Ureter (tissue), 1 donor: ENCODE results near the gene ZFR2. TPM values are rescaled to one million over a fixed set of nuclear protein-coding genes. Genes with fewer than 3 reads are reported as not detected.
"Not testable (repeated sequence)": the region's sequence is repeated elsewhere in the genome, so short reads cannot be mapped to it uniquely, and the experiment has no call there.

Experiments used
- DNase-seq: peaks from one replicate; pipeline ENCODE4 v3.0.0-alpha.2; 2020; ENCODE audit warnings: low spot score
- total RNA-seq: library from RNA; stranded (reverse); gene quantifications from one replicate; pipeline ENCODE4 v1.2.4, GENCODE V29; 2023
- donor health status: DM: yes; HTN: yes; CAD: no.

ZFR2 gene
- total RNA-seq, 1 donor from 2014 or later, result 0.91 TPM

GRCh38 chr19:3874695-3875094, 5.9 kb upstream of the ZFR2 start:
- not testable (repeated sequence) for DNase-seq

- no peak for DNase-seq
Observed at GRCh38 chr19:3873151-3873550, 4.3 kb upstream of the ZFR2 start.

- DNase-seq, result no peak
Observed at GRCh38 chr19:3867971-3868769, 668 bp downstream of the ZFR2 start.

GRCh38 chr19:3866910-3867638, 1.8 kb downstream of the ZFR2 start:
- no peak for DNase-seq

GRCh38 chr19:3863648-3864047, 5.2 kb downstream of the ZFR2 start:
- DNase-seq, result no peak

- no peak for DNase-seq
Observed at GRCh38 chr19:3862826-3863500, 5.9 kb downstream of the ZFR2 start.

- no peak for DNase-seq
Observed at GRCh38 chr19:3860499-3860898, 8.3 kb downstream of the ZFR2 start.

GRCh38 chr19:3857449-3858003, 11.3 kb downstream of the ZFR2 start:
- no peak for DNase-seq

- DNase-seq, result no peak
Observed at GRCh38 chr19:3855320-3855719, 13.5 kb downstream of the ZFR2 start.

GRCh38 chr19:3852614-3853254, 16.1 kb downstream of the ZFR2 start:
- no peak for DNase-seq

GRCh38 chr19:3852177-3852511, 16.7 kb downstream of the ZFR2 start:
- DNase-seq, result no peak

- DNase-seq, result no peak
Observed at GRCh38 chr19:3851254-3852176, 17.3 kb downstream of the ZFR2 start.

GRCh38 chr19:3850320-3850972, 18.4 kb downstream of the ZFR2 start:
- DNase-seq, result no peak

- no peak for DNase-seq
Observed at GRCh38 chr19:3849787-3850186, 19.1 kb downstream of the ZFR2 start.

GRCh38 chr19:3849092-3849491, 19.7 kb downstream of the ZFR2 start:
- DNase-seq, result no peak

GRCh38 chr19:3844596-3844995, 24.2 kb downstream of the ZFR2 start:
- no peak for DNase-seq

- no peak for DNase-seq
Observed at GRCh38 chr19:3842948-3843347, 25.9 kb downstream of the ZFR2 start.

- no peak for DNase-seq
Observed at GRCh38 chr19:3840804-3841203, 28.0 kb downstream of the ZFR2 start.

- DNase-seq, result no peak
Observed at GRCh38 chr19:3839941-3840340, 28.9 kb downstream of the ZFR2 start.

- no peak for DNase-seq
Observed at GRCh38 chr19:3838661-3839060, 30.2 kb downstream of the ZFR2 start.
